Nephron progenitor cell (in vitro differentiated cells): ENCODE data around the gene GABRQ.
A peak's percentile ranks its signal among the peaks of the same experiment; 100 is the strongest.

Source experiments
- DNase-seq: peaks from one replicate; pipeline ENCODE4 v3.0.0; 2021
- H3K27ac Mint-ChIP-seq: 2 replicates; pipeline ENCODE4 v1.8.0; 2021; ENCODE audit warnings: mild to moderate bottlenecking, moderate library complexity, mixed read lengths
- H3K27me3 Mint-ChIP-seq: 2 replicates; pipeline ENCODE4 v1.8.0; 2021; ENCODE audit warnings: mild to moderate bottlenecking, low read depth, mixed read lengths; ENCODE audit not compliant: poor library complexity
- H3K36me3 Mint-ChIP-seq: 2 replicates; pipeline ENCODE4 v1.8.0; 2021; ENCODE audit warnings: low read depth, mixed read lengths
- H3K4me1 Mint-ChIP-seq: 2 replicates; pipeline ENCODE4 v1.8.0; 2021; ENCODE audit warnings: mixed read lengths
- H3K4me3 Mint-ChIP-seq: 2 replicates; pipeline ENCODE4 v1.8.0; 2021; ENCODE audit warnings: mild to moderate bottlenecking, moderate library complexity, mixed read lengths
- H3K9me3 Mint-ChIP-seq: 2 replicates; pipeline ENCODE4 v1.8.0; 2021; ENCODE audit warnings: mild to moderate bottlenecking, moderate library complexity, mixed read lengths
- TF ChIP-seq, protein P1 (sequence below): fragments of 200-600 bp; sonication (generic); IDR thresholded peaks from 2 replicates; pipeline ENCODE4 v1.5.0; 2021; ENCODE audit warnings: antibody characterized with exemption

Gene GABRQ

DNA sequence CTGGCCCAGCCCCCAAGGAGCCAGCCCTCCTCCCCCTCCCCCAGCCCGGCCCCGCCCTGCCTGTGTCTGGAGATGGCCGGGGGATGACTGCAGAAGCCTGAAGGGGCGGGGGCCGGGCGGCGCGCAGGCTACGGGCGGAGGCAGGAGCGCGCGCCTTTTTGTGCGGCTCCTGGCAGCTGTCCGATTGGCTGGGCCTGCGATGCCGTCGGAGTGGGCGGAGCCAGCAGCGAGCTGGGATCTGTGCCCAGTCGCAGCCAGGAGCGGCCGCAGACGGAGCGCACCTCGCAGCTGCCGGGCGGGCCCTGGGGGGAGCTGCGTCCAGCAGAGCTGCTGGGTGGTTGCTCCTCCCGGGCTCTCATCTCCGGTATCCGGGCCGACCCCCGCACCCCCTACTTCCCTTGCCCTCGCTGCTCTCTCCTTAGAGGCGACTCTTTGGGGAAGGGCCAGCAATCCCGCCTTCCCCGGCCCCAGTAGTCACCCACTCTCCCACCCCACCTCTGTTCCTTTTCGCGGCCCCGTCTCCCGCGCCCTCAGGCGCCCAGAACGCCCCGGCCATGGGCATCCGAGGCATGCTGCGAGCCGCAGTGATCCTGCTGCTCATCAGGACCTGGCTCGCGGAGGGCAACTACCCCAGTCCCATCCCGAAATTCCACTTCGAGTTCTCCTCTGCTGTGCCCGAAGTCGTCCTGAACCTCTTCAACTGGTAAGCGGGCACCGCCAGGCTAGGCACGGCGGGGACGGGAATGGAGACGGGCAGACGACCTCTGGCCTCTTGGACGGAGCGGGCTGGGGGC lies at the start of gene GABRQ:
Gene GABRQ, plus strand, starts transcription at position 247 of the 794 bp plus-strand sequence. Its CDS starts 308 bp downstream, at position 555.
- peaks cover 13% of the 10 kb centered on the region for H3K4me1 Mint-ChIP-seq
- peak within 1 kb of the TSS; percentile 78 for H3K4me3 Mint-ChIP-seq
- peaks cover 58% of the 10 kb centered on the region for H3K27me3 Mint-ChIP-seq
- H3K36me3 Mint-ChIP-seq, result no peaks in the 10 kb centered on the region
- TF ChIP-seq, protein P1, sequence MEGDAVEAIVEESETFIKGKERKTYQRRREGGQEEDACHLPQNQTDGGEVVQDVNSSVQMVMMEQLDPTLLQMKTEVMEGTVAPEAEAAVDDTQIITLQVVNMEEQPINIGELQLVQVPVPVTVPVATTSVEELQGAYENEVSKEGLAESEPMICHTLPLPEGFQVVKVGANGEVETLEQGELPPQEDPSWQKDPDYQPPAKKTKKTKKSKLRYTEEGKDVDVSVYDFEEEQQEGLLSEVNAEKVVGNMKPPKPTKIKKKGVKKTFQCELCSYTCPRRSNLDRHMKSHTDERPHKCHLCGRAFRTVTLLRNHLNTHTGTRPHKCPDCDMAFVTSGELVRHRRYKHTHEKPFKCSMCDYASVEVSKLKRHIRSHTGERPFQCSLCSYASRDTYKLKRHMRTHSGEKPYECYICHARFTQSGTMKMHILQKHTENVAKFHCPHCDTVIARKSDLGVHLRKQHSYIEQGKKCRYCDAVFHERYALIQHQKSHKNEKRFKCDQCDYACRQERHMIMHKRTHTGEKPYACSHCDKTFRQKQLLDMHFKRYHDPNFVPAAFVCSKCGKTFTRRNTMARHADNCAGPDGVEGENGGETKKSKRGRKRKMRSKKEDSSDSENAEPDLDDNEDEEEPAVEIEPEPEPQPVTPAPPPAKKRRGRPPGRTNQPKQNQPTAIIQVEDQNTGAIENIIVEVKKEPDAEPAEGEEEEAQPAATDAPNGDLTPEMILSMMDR, result no peak
- H3K27ac Mint-ChIP-seq, result no peak within 1 kb of the TSS
- peak; percentile 86 for DNase-seq
- H3K9me3 Mint-ChIP-seq, result peaks cover 51% of the 10 kb centered on the region

DNA sequence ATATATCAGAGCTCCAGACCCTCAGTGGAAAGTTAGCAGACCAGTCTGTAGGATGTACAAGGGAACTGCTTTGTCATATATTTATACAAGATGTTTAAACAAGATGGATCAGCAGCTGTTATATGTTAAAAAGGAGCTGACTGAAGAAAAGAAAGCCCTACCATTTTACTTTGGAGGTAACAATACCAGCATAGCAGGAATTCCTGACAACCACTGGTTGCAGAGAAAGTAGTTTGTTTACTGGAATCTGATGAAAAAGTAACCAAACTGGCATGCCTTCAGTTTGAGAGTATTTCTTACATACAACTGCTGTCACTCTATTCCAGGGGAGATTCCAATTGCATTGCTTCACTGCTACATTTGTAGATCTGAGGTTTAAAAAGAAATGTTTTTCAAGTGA lies 49.5 kb upstream of the GABRQ start:
- peaks cover 10% of the 10 kb centered on the region for H3K27me3 Mint-ChIP-seq

DNA sequence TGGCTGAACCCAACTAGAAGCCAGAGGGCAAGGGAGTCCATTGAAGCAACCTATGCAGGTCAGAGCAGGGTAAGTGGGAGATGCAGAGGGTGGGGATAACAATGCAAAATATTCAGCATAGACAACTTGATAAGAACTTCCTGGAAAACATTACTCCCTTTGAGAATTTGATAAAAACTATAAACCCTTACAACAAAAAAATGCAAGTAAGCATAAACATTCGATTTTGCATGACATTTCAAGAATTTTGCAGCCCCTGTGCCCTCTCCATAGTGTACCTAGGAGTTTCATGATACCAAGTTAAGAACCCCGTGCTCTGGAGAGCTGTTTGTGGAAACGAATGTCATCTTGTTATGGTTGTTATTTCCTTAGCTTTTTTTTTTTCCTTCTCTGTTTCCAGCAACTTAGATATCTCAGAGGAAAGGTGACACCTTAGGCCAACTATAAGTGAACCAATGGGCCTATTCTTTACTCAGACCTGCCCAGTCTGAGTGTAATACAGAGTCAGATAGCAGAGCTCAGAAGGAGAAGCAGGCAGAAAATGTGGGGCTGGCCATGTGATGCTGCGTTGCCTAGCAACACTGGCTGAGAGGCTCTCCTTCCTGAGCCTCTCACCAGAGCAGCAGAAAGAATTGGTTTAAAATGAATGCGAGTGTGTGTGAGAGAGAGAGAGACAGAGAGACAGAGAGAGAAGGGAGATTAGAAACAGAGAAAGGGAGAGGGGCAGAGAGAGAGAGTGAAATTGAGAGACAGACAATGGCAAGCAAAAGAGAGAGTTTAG lies 36.7 kb upstream of the GABRQ start:
- peak; percentile 5 for DNase-seq

More for the DNA sequence above, 49.5 kb upstream of the GABRQ start:
- H3K27ac Mint-ChIP-seq, result no peak overlapping the region
- DNase-seq, result no peak
- no peak overlapping the region for H3K4me3 Mint-ChIP-seq
- TF ChIP-seq, protein P1, result no peak
- peaks cover 39% of the 10 kb centered on the region for H3K9me3 Mint-ChIP-seq
- no peaks in the 10 kb centered on the region for H3K36me3 Mint-ChIP-seq
- no peaks in the 10 kb centered on the region for H3K4me1 Mint-ChIP-seq

DNA sequence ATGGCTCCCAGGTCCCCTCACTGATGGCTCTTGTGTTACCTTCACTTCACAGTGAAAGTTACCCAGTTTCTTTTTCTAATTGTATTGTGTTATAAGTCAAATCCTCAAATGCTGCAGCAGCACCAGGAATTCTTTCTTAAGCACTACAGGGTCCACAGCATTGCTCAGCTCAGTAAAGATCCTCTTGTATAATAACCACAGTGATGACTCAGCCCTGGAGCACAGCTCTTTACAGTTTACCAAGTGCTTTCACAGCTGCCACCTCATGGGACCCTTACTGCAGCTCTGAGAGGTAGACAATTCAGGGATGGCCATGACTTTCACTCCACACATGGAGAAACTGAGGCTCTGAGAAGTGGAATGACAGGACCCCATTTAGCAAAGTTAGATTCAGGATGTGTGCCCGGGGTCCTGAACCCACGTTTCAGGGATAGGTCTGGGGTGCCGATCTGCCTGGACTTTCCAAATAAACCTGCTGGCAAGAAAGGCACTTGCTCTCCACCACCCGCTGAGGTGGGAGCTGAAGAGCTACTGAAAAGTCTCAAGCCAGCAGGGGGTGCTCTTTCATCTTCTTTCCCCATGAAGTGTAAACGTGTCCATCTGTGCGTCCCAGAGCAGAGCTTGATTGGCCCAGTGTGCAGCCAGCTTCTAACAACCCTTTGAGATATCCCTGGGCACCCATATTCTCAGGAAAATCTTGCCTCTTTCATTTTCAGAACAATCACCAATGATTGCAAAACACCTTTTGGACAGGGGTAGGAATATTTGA lies 35.7 kb upstream of the GABRQ start:
- H3K27me3 Mint-ChIP-seq, result peaks cover 6% of the 10 kb centered on the region

More for the DNA sequence above, 36.7 kb upstream of the GABRQ start:
- TF ChIP-seq, protein P1, result no peak
- Mint-ChIP-seq H3K27ac (peak overlapping the region; percentile 31), H3K36me3 (no peaks in the 10 kb centered on the region), H3K27me3 (peaks cover 6% of the 10 kb centered on the region), H3K4me3 (no peak overlapping the region), H3K4me1 (peaks cover 5% of the 10 kb centered on the region), H3K9me3 (peaks cover 50% of the 10 kb centered on the region)

DNA sequence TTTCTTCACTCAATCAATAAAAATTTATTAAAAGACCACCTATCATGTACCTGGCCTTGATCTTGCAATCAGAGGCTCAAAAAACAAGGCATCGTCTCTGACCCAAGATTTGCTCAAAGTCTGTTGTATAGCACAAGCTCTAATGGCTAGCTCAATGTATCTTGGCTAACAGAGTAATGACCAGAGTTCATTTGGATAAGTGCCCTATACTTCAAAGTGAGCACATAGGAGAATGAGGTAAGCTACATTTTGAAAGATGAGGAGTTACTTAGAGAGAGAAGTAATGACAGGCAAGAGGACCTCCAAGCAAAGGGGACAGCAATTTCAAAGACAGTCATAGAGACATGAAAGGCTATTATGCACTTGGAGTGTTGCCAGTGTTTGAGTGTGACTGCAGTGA lies 22.9 kb upstream of the GABRQ start:
- Mint-ChIP-seq H3K27me3 (peaks cover 13% of the 10 kb centered on the region), H3K36me3 (no peaks in the 10 kb centered on the region), H3K4me1 (no peaks in the 10 kb centered on the region), H3K27ac (no peak overlapping the region), H3K4me3 (no peak overlapping the region), H3K9me3 (peaks cover 48% of the 10 kb centered on the region)
- TF ChIP-seq, protein P1, result no peak
- DNase-seq, result no peak

More for the DNA sequence above, 35.7 kb upstream of the GABRQ start:
- TF ChIP-seq, protein P1, result no peak
- H3K4me3 Mint-ChIP-seq, result no peak overlapping the region
- no peak overlapping the region for H3K27ac Mint-ChIP-seq
- H3K36me3 Mint-ChIP-seq, result no peaks in the 10 kb centered on the region
- DNase-seq, result peak; percentile 7
- H3K9me3 Mint-ChIP-seq, result peaks cover 53% of the 10 kb centered on the region
- peaks cover 5% of the 10 kb centered on the region for H3K4me1 Mint-ChIP-seq
